MM.1S (cell line): ENCODE results near the gene CIB4.
A peak's percentile ranks its signal among the peaks of the same experiment; 100 is the strongest.

Source experiments
- DNase-seq: peaks from one replicate; pipeline ENCODE4 v3.0.0-alpha.2; 2015
- H2AFZ ChIP-seq: fragments of 300-600 bp; sonication (generic); 2 replicates; pipeline ENCODE4 v1.6.0; 2016; ENCODE audit warnings: antibody characterized with exemption, low read length
- H3F3A ChIP-seq: fragments of 300-600 bp; sonication (generic); 2 replicates; pipeline ENCODE4 v1.6.1; 2016; ENCODE audit warnings: mild to moderate bottlenecking, antibody characterized with exemption, low read length, moderate library complexity, mixed read lengths; ENCODE audit not compliant: insufficient read depth
- H3K27ac ChIP-seq: fragments of 300-600 bp; sonication (generic); 2 replicates; pipeline ENCODE4 v1.5.1; 2016; ENCODE audit warnings: mild to moderate bottlenecking, low read length
- H3K27me3 ChIP-seq: fragments of 300-600 bp; sonication (generic); replicated peaks from 2 replicates; pipeline ENCODE4 v1.6.0; 2016; ENCODE audit warnings: low read length; ENCODE audit not compliant: insufficient read depth
- H3K36me3 ChIP-seq: fragments of 300-600 bp; sonication (generic); replicated peaks from 2 replicates; pipeline ENCODE4 v1.6.1; 2016; ENCODE audit warnings: mild to moderate bottlenecking, low read length, mixed read lengths; ENCODE audit not compliant: insufficient read depth
- H3K4me1 ChIP-seq: fragments of 300-600 bp; sonication (generic); 2 replicates; pipeline ENCODE4 v1.6.1; 2016; ENCODE audit warnings: low read length, mixed read lengths
- H3K4me2 ChIP-seq: fragments of 300-600 bp; sonication (generic); 2 replicates; pipeline ENCODE4 v1.6.0; 2016; ENCODE audit warnings: low read depth, low read length
- H3K4me3 ChIP-seq: fragments of 300-600 bp; sonication (generic); 2 replicates; pipeline ENCODE4 v1.5.1; 2016; ENCODE audit warnings: low read length, mixed read lengths
- H3K79me2 ChIP-seq: fragments of 300-600 bp; sonication (generic); 2 replicates; pipeline ENCODE4 v1.6.1; 2016; ENCODE audit warnings: mixed run types, low read length, mixed read lengths
- H3K9ac ChIP-seq: fragments of 300-600 bp; sonication (generic); 2 replicates; pipeline ENCODE4 v1.6.1; 2016; ENCODE audit warnings: low read length, mixed read lengths
- H3K9me2 ChIP-seq: fragments of 300-600 bp; sonication (generic); replicated peaks from 2 replicates; pipeline ENCODE4 v1.6.1; 2016; ENCODE audit warnings: mild to moderate bottlenecking, low read length, mixed read lengths; ENCODE audit not compliant: insufficient read depth
- H3K9me3 ChIP-seq: fragments of 300-600 bp; sonication (generic); replicated peaks from 2 replicates; pipeline ENCODE4 v1.6.1; 2016; ENCODE audit warnings: mild to moderate bottlenecking, low read length, mixed read lengths; ENCODE audit not compliant: insufficient read depth
- H4K20me1 ChIP-seq: fragments of 300-600 bp; sonication (generic); 2 replicates; pipeline ENCODE4 v1.6.1; 2016; ENCODE audit warnings: mild to moderate bottlenecking, low read length, moderate library complexity, mixed read lengths; ENCODE audit not compliant: insufficient read depth
- EZH2 ChIP-seq: fragments of 300-600 bp; sonication (generic); optimal IDR thresholded peaks from 2 replicates; pipeline ENCODE3; 2017; ENCODE audit warnings: low read depth, mild to moderate bottlenecking, antibody characterized with exemption, low read length, mixed read lengths
- EZH2phosphoT487 ChIP-seq: fragments of 300-600 bp; sonication (generic); IDR thresholded peaks from 2 replicates; pipeline ENCODE4 v1.6.1; 2018; ENCODE audit warnings: antibody characterized with exemption, low read length
- TF ChIP-seq, protein P1 (sequence below): fragments of 300-600 bp; sonication (generic); IDR thresholded peaks from 2 replicates; pipeline ENCODE4 v1.5.1; 2016; ENCODE audit warnings: antibody characterized with exemption, low read length, mixed read lengths

The CIB4 gene

DNA sequence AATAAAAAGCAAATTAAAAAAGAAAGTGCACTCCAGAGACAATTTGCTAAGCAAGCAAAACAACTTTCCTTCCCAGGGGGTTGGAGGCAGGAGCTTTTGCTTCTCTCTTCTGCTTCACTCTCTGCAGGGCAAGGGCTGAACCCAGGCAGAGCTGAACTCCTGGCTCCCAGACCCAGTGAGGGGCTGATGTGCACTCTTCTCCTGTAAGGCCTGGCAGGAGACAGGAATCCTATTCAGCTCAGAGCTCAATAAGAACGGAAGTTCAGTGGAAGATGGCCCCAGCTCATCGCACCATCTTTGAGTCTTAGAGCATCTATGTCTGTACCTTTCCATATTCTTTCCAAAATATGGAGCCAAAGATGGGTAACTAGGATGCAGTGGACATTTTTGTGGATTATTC lies 29.1 kb downstream of the CIB4 start:
- DNase-seq: no peak
- H4K20me1 ChIP-seq: no peaks in the 10 kb centered on the region
- no peaks in the 10 kb centered on the region for H3K4me1 ChIP-seq
- H3F3A ChIP-seq: no peaks in the 10 kb centered on the region
- no peak overlapping the region for H3K4me3 ChIP-seq
- no peaks in the 10 kb centered on the region for H3K9me3 ChIP-seq
- H3K27ac ChIP-seq: no peak overlapping the region
- TF ChIP-seq EZH2phosphoT487: no peak
- no peak for TF ChIP-seq EZH2
- TF ChIP-seq, protein P1, sequence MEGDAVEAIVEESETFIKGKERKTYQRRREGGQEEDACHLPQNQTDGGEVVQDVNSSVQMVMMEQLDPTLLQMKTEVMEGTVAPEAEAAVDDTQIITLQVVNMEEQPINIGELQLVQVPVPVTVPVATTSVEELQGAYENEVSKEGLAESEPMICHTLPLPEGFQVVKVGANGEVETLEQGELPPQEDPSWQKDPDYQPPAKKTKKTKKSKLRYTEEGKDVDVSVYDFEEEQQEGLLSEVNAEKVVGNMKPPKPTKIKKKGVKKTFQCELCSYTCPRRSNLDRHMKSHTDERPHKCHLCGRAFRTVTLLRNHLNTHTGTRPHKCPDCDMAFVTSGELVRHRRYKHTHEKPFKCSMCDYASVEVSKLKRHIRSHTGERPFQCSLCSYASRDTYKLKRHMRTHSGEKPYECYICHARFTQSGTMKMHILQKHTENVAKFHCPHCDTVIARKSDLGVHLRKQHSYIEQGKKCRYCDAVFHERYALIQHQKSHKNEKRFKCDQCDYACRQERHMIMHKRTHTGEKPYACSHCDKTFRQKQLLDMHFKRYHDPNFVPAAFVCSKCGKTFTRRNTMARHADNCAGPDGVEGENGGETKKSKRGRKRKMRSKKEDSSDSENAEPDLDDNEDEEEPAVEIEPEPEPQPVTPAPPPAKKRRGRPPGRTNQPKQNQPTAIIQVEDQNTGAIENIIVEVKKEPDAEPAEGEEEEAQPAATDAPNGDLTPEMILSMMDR: no peak
- H3K9me2 ChIP-seq: no peaks in the 10 kb centered on the region
- H3K27me3 ChIP-seq: peaks cover 100% of the 10 kb centered on the region
- no peak overlapping the region for H3K4me2 ChIP-seq
- H3K79me2 ChIP-seq: no peaks in the 10 kb centered on the region
- no peak overlapping the region for H2AFZ ChIP-seq
- no peaks in the 10 kb centered on the region for H3K36me3 ChIP-seq
- no peak overlapping the region for H3K9ac ChIP-seq

- H3K4me3 ChIP-seq: no peak overlapping the region
- H3K27ac ChIP-seq: no peak overlapping the region
- no peaks in the 10 kb centered on the region for H4K20me1 ChIP-seq
- no peaks in the 10 kb centered on the region for H3K9me2 ChIP-seq
- H3K4me2 ChIP-seq: no peak overlapping the region
- no peaks in the 10 kb centered on the region for H3K9me3 ChIP-seq
- H3F3A ChIP-seq: no peaks in the 10 kb centered on the region
- no peak overlapping the region for H2AFZ ChIP-seq
- H3K27me3 ChIP-seq: peaks cover 100% of the 10 kb centered on the region
- DNase-seq: no peak
- H3K36me3 ChIP-seq: no peaks in the 10 kb centered on the region
- H3K79me2 ChIP-seq: no peaks in the 10 kb centered on the region
- H3K4me1 ChIP-seq: no peaks in the 10 kb centered on the region
- 0 out of 2 replicates have a peak, but pooled peaks have one; percentile 50 for TF ChIP-seq EZH2phosphoT487
- TF ChIP-seq EZH2: peak; percentile 70
- TF ChIP-seq, protein P1: no peak
- no peak overlapping the region for H3K9ac ChIP-seq
These were observed 30.4 kb downstream of the CIB4 start for GRCh38 chr2:26610504-26611335.

- Histone ChIP-seq H3K4me1 (no peaks in the 10 kb centered on the region), H3K27me3 (peaks cover 99% of the 10 kb centered on the region), H3K9ac (no peak overlapping the region), H3K9me2 (no peaks in the 10 kb centered on the region), H3K4me3 (no peak overlapping the region), H3K36me3 (no peaks in the 10 kb centered on the region), H3F3A (no peaks in the 10 kb centered on the region), H3K27ac (no peak overlapping the region), H4K20me1 (no peaks in the 10 kb centered on the region), H3K9me3 (no peaks in the 10 kb centered on the region), H3K4me2 (no peak overlapping the region), H3K79me2 (no peaks in the 10 kb centered on the region), H2AFZ (no peak overlapping the region)
- DNase-seq: no peak
- TF ChIP-seq EZH2 (no peak), EZH2phosphoT487 (no peak)
- TF ChIP-seq, protein P1: no peak
These were observed 31.3 kb downstream of the CIB4 start for GRCh38 chr2:26609839-26610277.
